Measurements from ENCODE around the gene CLDN25.

DNA sequence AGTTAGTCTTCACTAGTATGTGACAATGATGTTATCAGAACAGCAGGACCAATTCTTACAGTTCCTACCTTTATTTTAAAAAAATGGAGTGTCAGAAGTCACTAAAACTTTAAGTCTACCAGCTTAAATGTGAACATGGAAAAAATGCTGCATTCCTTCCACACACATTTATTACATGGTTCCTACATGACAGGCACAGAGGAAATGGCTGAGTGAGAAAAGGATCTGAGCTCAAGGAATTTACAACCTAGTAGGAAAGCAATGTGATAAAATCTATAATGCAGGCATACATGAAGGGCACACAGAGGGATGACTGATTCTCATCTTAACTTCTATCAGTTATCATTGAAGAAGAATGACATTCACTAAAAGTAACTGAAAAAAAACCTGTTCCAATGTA lies 23.0 kb downstream of the CLDN25 start:
- TF ChIP-seq, protein P1, sequence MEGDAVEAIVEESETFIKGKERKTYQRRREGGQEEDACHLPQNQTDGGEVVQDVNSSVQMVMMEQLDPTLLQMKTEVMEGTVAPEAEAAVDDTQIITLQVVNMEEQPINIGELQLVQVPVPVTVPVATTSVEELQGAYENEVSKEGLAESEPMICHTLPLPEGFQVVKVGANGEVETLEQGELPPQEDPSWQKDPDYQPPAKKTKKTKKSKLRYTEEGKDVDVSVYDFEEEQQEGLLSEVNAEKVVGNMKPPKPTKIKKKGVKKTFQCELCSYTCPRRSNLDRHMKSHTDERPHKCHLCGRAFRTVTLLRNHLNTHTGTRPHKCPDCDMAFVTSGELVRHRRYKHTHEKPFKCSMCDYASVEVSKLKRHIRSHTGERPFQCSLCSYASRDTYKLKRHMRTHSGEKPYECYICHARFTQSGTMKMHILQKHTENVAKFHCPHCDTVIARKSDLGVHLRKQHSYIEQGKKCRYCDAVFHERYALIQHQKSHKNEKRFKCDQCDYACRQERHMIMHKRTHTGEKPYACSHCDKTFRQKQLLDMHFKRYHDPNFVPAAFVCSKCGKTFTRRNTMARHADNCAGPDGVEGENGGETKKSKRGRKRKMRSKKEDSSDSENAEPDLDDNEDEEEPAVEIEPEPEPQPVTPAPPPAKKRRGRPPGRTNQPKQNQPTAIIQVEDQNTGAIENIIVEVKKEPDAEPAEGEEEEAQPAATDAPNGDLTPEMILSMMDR (conservative IDR thresholded peaks at IDR 0.05; ENCODE audit: low read length), result no peak
- no peak for TF ChIP-seq EZH2phosphoT487 (IDR thresholded peaks at IDR 0.05; ENCODE audit: borderline replicate concordance, low read depth, low read length)
